OCI-LY3 (cell line): ENCODE results near the gene PIP4P1.

Experiments
- H2AFZ ChIP-seq: fragments of 200-600, 300-600 bp; shearing (Covaris generic); 2 replicates; pipeline ENCODE4 v1.6.0; 2014; ENCODE audit warnings: antibody characterized with exemption, low read depth, low read length
- H3K27ac ChIP-seq: fragments of 200-600, 300-600 bp; sonication (generic); 2 replicates; pipeline ENCODE4 v1.5.1; 2014; ENCODE audit warnings: mild to moderate bottlenecking, low read length, moderate library complexity, mixed read lengths
- H3K27me3 ChIP-seq: fragments of 200-600, 300-600 bp; sonication (generic); 2 replicates; pipeline ENCODE4 v1.6.1; 2014; ENCODE audit warnings: low read depth, low read length, mixed read lengths
- H3K36me3 ChIP-seq: fragments of 200-600, 300-600 bp; sonication (generic); replicated peaks from 2 replicates; pipeline ENCODE3; 2014; ENCODE audit warnings: low read depth, low read length, mixed read lengths
- H3K4me1 ChIP-seq: fragments of 300-600, 200-600 bp; sonication (generic); 2 replicates; pipeline ENCODE4 v1.6.1; 2014; ENCODE audit warnings: low read length, mixed read lengths
- H3K4me2 ChIP-seq: fragments of 200-600, 300-600 bp; sonication (generic); 2 replicates; pipeline ENCODE4 v1.6.1; 2014; ENCODE audit warnings: low read length, mixed read lengths
- H3K4me3 ChIP-seq: fragments of 300-600, 200-600 bp; sonication (generic); 2 replicates; pipeline ENCODE4 v1.5.1; 2014; ENCODE audit warnings: antibody characterized with exemption, mild to moderate bottlenecking, low read length, moderate library complexity
- H3K79me2 ChIP-seq: fragments of 300-600, 200-600 bp; shearing (Covaris generic); 2 replicates; pipeline ENCODE4 v1.6.1; 2014; ENCODE audit warnings: mild to moderate bottlenecking, low read length, mixed read lengths
- H3K9ac ChIP-seq: fragments of 300-600, 200-600 bp; shearing (Covaris generic); 2 replicates; pipeline ENCODE4 v1.6.0; 2014; ENCODE audit warnings: mild to moderate bottlenecking, low read length, moderate library complexity
- H3K9me3 ChIP-seq: fragments of 200-600, 300-600 bp; shearing (Covaris generic); 2 replicates; pipeline ENCODE4 v1.6.1; 2014; ENCODE audit warnings: low read length, mixed read lengths; ENCODE audit not compliant: insufficient read depth
- H4K20me1 ChIP-seq: fragments of 200-600, 300-600 bp; sonication (generic); 2 replicates; pipeline ENCODE4 v1.6.1; 2016; ENCODE audit warnings: low read length, mixed read lengths; ENCODE audit not compliant: insufficient read depth
- CTCF ChIP-seq: fragments of 200-600, 300-600 bp; sonication (generic); IDR thresholded peaks from 2 replicates; pipeline ENCODE4 v1.5.1; 2014; ENCODE audit warnings: antibody characterized with exemption, low read length, low read depth
- EZH2phosphoT487 ChIP-seq: fragments of 200-600 bp; shearing (Covaris generic); IDR thresholded peaks from 2 replicates; pipeline ENCODE4 v1.6.1; 2018; ENCODE audit warnings: antibody characterized with exemption, mixed run types, low read depth

PIP4P1 gene

GRCh38 chr14:20428802-20429201, 32.4 kb downstream of the PIP4P1 start:
- no peaks in the 10 kb centered on the region for H3K27me3 ChIP-seq
- peak overlapping the region; percentile 68 for H3K4me2 ChIP-seq
- H4K20me1 ChIP-seq: no peaks in the 10 kb centered on the region
- H3K9ac ChIP-seq: peak overlapping the region; percentile 83; the same call in 1 of the 2 replicates
- peak overlapping the region; percentile 94 for H3K27ac ChIP-seq
- peaks cover 49% of the 10 kb centered on the region for H3K4me1 ChIP-seq
- H3K79me2 ChIP-seq: no peaks in the 10 kb centered on the region
- H3K36me3 ChIP-seq: no peaks in the 10 kb centered on the region
- H3K9me3 ChIP-seq: no peaks in the 10 kb centered on the region
- TF ChIP-seq EZH2phosphoT487: no peak
- no peak for TF ChIP-seq CTCF
- no peak overlapping the region; the same call in 1 of the 2 replicates for H2AFZ ChIP-seq
- 0 out of 2 replicates have a peak overlapping the region, but pooled peaks have one; percentile 42 for H3K4me3 ChIP-seq

GRCh38 chr14:20428010-20428365, 33.2 kb downstream of the PIP4P1 start:
- peak overlapping the region; percentile 42 for H3K4me3 ChIP-seq
- H3K4me2 ChIP-seq: peak overlapping the region; percentile 68
- TF ChIP-seq CTCF (no peak), EZH2phosphoT487 (no peak)
- no peaks in the 10 kb centered on the region for H3K27me3 ChIP-seq
- no peaks in the 10 kb centered on the region for H3K79me2 ChIP-seq
- H3K9me3 ChIP-seq: no peaks in the 10 kb centered on the region
- peak overlapping the region; percentile 83 for H3K9ac ChIP-seq
- peaks cover 49% of the 10 kb centered on the region for H3K4me1 ChIP-seq
- peak overlapping the region; percentile 94 for H3K27ac ChIP-seq
- H4K20me1 ChIP-seq: no peaks in the 10 kb centered on the region
- no peak overlapping the region for H2AFZ ChIP-seq
- H3K36me3 ChIP-seq: no peaks in the 10 kb centered on the region

GRCh38 chr14:20427231-20428009, 33.8 kb downstream of the PIP4P1 start:
- Histone ChIP-seq H3K9me3 (no peaks in the 10 kb centered on the region), H3K4me2 (peak overlapping the region; percentile 91), H3K36me3 (no peaks in the 10 kb centered on the region), H3K4me3 (peak overlapping the region; percentile 66), H3K79me2 (no peaks in the 10 kb centered on the region), H3K9ac (peak overlapping the region; percentile 83), H3K27ac (peak overlapping the region; percentile 94), H2AFZ (no peak overlapping the region), H4K20me1 (no peaks in the 10 kb centered on the region), H3K4me1 (peaks cover 49% of the 10 kb centered on the region), H3K27me3 (no peaks in the 10 kb centered on the region)
- no peak for TF ChIP-seq CTCF
- TF ChIP-seq EZH2phosphoT487: no peak

- Histone ChIP-seq H3K4me1 (peaks cover 43% of the 10 kb centered on the region), H3K79me2 (no peaks in the 10 kb centered on the region), H3K9me3 (no peaks in the 10 kb centered on the region), H3K27me3 (no peaks in the 10 kb centered on the region), H3K27ac (peak overlapping the region; percentile 18; the same call in 1 of the 2 replicates), H3K9ac (no peak overlapping the region; the same call in 1 of the 2 replicates), H2AFZ (0 out of 2 replicates have a peak overlapping the region, but pooled peaks have one; percentile 4), H3K36me3 (no peaks in the 10 kb centered on the region), H4K20me1 (no peaks in the 10 kb centered on the region), H3K4me3 (no peak overlapping the region), H3K4me2 (peak overlapping the region; percentile 32)
- TF ChIP-seq EZH2phosphoT487 (no peak), CTCF (no peak)
Observed at GRCh38 chr14:20424851-20425250, 36.4 kb downstream of the PIP4P1 start.
